ENCODE data around the gene TTC4. TPM values are rescaled to one million over a fixed set of nuclear protein-coding genes. Genes with fewer than 3 reads are reported as not detected.

Gene TTC4
- total RNA-seq, 6 experiments from 2014 or later, result 8.1 to 19.2 (median 10.0) TPM

- Histone ChIP-seq H3K27ac (no peak overlapping the region), H3K36me3 (no peaks in the 10 kb centered on the region), H3K9me3 (no peaks in the 10 kb centered on the region), H3K4me1 (no peaks in the 10 kb centered on the region), H3K27me3 (no peaks in the 10 kb centered on the region), H3K4me3 (no peak overlapping the region)
- peak in 1 of 3 donors; percentile 26 for DNase-seq
- no peak for ATAC-seq
- intact Hi-C loops (cut with DNase I), result no loop called here
- TF ChIP-seq POLR2A (IDR thresholded peaks at IDR 0.05), result no peak
- TF ChIP-seq CTCF (IDR thresholded peaks at IDR 0.05), result no peak
- WGBS (ENCODE audit: insufficient coverage, low coverage, low lambda C conversion rate, missing lambda C conversion rate), result 90% methylated on average over 2 of the region's 11 CpGs
Measured at GRCh38 chr1:54699936-54700525, 15.6 kb upstream of the TTC4 start.

- Histone ChIP-seq H3K9me3 (no peaks in the 10 kb centered on the region), H3K27ac (no peak overlapping the region), H3K4me1 (no peaks in the 10 kb centered on the region), H3K27me3 (no peaks in the 10 kb centered on the region), H3K36me3 (no peaks in the 10 kb centered on the region), H3K4me3 (no peak overlapping the region)
- TF ChIP-seq CTCF (IDR thresholded peaks at IDR 0.05) (no peak), POLR2A (IDR thresholded peaks at IDR 0.05) (no peak)
- 100% methylated on average over 1 of the region's 9 CpGs for WGBS (ENCODE audit: insufficient coverage, low coverage, low lambda C conversion rate, missing lambda C conversion rate)
- ATAC-seq (no peak), DNase-seq (no peak)
- intact Hi-C loops (cut with DNase I), result no loop called here
Measured at GRCh38 chr1:54701066-54701465, 14.6 kb upstream of the TTC4 start.

- H3K9me3 ChIP-seq, result no peaks in the 10 kb centered on the region
- TF ChIP-seq POLR2A (IDR thresholded peaks at IDR 0.05), result no peak
- TF ChIP-seq CTCF (IDR thresholded peaks at IDR 0.05), result no peak
- no peak for DNase-seq
- H3K36me3 ChIP-seq, result no peaks in the 10 kb centered on the region
- no peaks in the 10 kb centered on the region for H3K4me1 ChIP-seq
- 94% methylated on average over 3 of the region's 11 CpGs for WGBS (ENCODE audit: insufficient coverage, low coverage, low lambda C conversion rate, missing lambda C conversion rate)
- intact Hi-C loops (cut with DNase I), result no loop called here
- peak in 1 of 4 donors; percentile 7 for ATAC-seq
- H3K4me3 ChIP-seq, result no peak overlapping the region
- H3K27ac ChIP-seq, result no peak overlapping the region
- H3K27me3 ChIP-seq, result no peaks in the 10 kb centered on the region
Measured at GRCh38 chr1:54701996-54702395, 13.7 kb upstream of the TTC4 start.

GRCh38 chr1:54703471-54703870 lies 12.2 kb upstream of the TTC4 start:
- Histone ChIP-seq H3K9me3 (no peaks in the 10 kb centered on the region), H3K36me3 (no peaks in the 10 kb centered on the region), H3K27ac (no peak overlapping the region), H3K4me3 (no peak overlapping the region), H3K4me1 (no peaks in the 10 kb centered on the region), H3K27me3 (no peaks in the 10 kb centered on the region)
- intact Hi-C loops (cut with DNase I), result no loop called here
- no peak for TF ChIP-seq POLR2A (IDR thresholded peaks at IDR 0.05)
- TF ChIP-seq CTCF (IDR thresholded peaks at IDR 0.05), result no peak
- ATAC-seq (no peak), DNase-seq (no peak)
- 95% methylated on average over 10 of the region's 10 CpGs for WGBS (ENCODE audit: insufficient coverage, low coverage, low lambda C conversion rate, missing lambda C conversion rate)

- TF ChIP-seq CTCF (IDR thresholded peaks at IDR 0.05), result no peak
- no peak for TF ChIP-seq POLR2A (IDR thresholded peaks at IDR 0.05)
- Histone ChIP-seq H3K9me3 (no peaks in the 10 kb centered on the region), H3K4me3 (no peak overlapping the region), H3K4me1 (no peaks in the 10 kb centered on the region), H3K36me3 (no peaks in the 10 kb centered on the region), H3K27me3 (no peaks in the 10 kb centered on the region), H3K27ac (no peak overlapping the region)
- intact Hi-C loops (cut with DNase I), result no loop called here
- no peak for ATAC-seq
- DNase-seq, result no peak
- no CpG with 5 or more reads among the region's 2 CpGs for WGBS (ENCODE audit: insufficient coverage, low coverage, low lambda C conversion rate, missing lambda C conversion rate)
Measured at GRCh38 chr1:54705153-54705552, 10.5 kb upstream of the TTC4 start.
